Right lobe of liver (tissue), 4 donors: ENCODE results near the gene FNDC3B.

Experiments used
- CTCF ChIP-seq, 4 donors: fragments of 200-600 bp in 3 of 4; fragments of 450-650 bp in 1 of 4; IDR thresholded peaks; one replicate each; pipeline versions ENCODE4 v1.5.1 to v1.8.0; 2016 to 2022; ENCODE audit warnings: antibody characterized with exemption in 4 of 4, mild to moderate bottlenecking in 2 of 4
- POLR2A ChIP-seq: fragments of 450-650 bp; IDR thresholded peaks from one replicate; pipeline ENCODE4 v1.6.1; 2017; ENCODE audit warnings: antibody characterized with exemption, mild to moderate bottlenecking
- donor health status: DM: no; HTN: no; CAD: no.
- donor health status: DM: no; HTN: no; CAD: no.
- donor health status: DM: no; HTN: yes; CAD: no.

- TF ChIP-seq CTCF (IDR thresholded peaks at IDR 0.05) (peak; percentile 40 to 64 (median 56)), POLR2A (no peak)
These were observed 4.3 kb upstream of the FNDC3B start for GRCh38 chr3:172034786-172035685.
